ENCODE results near the gene SIPA1L3. TPM values are rescaled to one million over a fixed set of nuclear protein-coding genes. Genes with fewer than 3 reads are reported as not detected.

The SIPA1L3 gene
- total and polyA plus RNA-seq, 8 donors: 2.9 to 211 (median 24.3) TPM

GRCh38 chr19:37941782-37942515, 34.9 kb downstream of the SIPA1L3 start:
- intact Hi-C loops (cut with DNase I; ENCODE audit: low total_unique reads): no loop called here
- H3K9me3 ChIP-seq: no peaks in the 10 kb centered on the region
- H3K36me3 ChIP-seq: peaks cover 0 to 6% (median 0%) of the 10 kb centered on the region in 4 donors
- no peak for DNase-seq
- WGBS, 5 donors: 48 to 65% (median 57%) methylated on average over 10 to 12 of the region's 12 CpGs
- TF ChIP-seq POLR2A (IDR thresholded peaks at IDR 0.05) (no peak), POLR2AphosphoS5 (IDR thresholded peaks at IDR 0.05) (no peak), EP300 (IDR thresholded peaks at IDR 0.05) (no peak)
- TF ChIP-seq, protein P1, sequence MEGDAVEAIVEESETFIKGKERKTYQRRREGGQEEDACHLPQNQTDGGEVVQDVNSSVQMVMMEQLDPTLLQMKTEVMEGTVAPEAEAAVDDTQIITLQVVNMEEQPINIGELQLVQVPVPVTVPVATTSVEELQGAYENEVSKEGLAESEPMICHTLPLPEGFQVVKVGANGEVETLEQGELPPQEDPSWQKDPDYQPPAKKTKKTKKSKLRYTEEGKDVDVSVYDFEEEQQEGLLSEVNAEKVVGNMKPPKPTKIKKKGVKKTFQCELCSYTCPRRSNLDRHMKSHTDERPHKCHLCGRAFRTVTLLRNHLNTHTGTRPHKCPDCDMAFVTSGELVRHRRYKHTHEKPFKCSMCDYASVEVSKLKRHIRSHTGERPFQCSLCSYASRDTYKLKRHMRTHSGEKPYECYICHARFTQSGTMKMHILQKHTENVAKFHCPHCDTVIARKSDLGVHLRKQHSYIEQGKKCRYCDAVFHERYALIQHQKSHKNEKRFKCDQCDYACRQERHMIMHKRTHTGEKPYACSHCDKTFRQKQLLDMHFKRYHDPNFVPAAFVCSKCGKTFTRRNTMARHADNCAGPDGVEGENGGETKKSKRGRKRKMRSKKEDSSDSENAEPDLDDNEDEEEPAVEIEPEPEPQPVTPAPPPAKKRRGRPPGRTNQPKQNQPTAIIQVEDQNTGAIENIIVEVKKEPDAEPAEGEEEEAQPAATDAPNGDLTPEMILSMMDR (IDR thresholded peaks at IDR 0.05): no peak
- peaks cover 11 to 55% (median 24%) of the 10 kb centered on the region in 4 donors for H3K4me1 ChIP-seq
- H3K4me3 ChIP-seq: no peak overlapping the region
- no peaks in the 10 kb centered on the region for H3K27me3 ChIP-seq
- H3K27ac ChIP-seq: peak overlapping the region in 2 of 5 donors; percentile 20 to 21

GRCh38 chr19:37942516-37942902, 35.5 kb downstream of the SIPA1L3 start:
- Histone ChIP-seq H3K9me3 (no peaks in the 10 kb centered on the region), H3K4me3 (no peak overlapping the region), H3K27ac (no peak overlapping the region), H3K27me3 (no peaks in the 10 kb centered on the region), H3K36me3 (peaks cover 0 to 6% (median 0%) of the 10 kb centered on the region in 4 donors), H3K4me1 (peaks cover 7 to 55% (median 24%) of the 10 kb centered on the region in 4 donors)
- WGBS, 5 donors: 71 to 92% (median 89%) methylated on average over 6 of the region's 6 CpGs
- peak in 1 of 2 donors; percentile 2 for DNase-seq
- intact Hi-C loops (cut with DNase I; ENCODE audit: low total_unique reads): no loop called here
- no peak for TF ChIP-seq POLR2A (IDR thresholded peaks at IDR 0.05)
- TF ChIP-seq, protein P1 (IDR thresholded peaks at IDR 0.05): no peak
- no peak for TF ChIP-seq POLR2AphosphoS5 (IDR thresholded peaks at IDR 0.05)
- TF ChIP-seq EP300 (IDR thresholded peaks at IDR 0.05): no peak

GRCh38 chr19:37943480-37943879, 36.5 kb downstream of the SIPA1L3 start:
- peaks cover 0 to 6% (median 0%) of the 10 kb centered on the region in 4 donors for H3K36me3 ChIP-seq
- WGBS, 5 donors: 38 to 63% (median 51%) methylated on average over 5 of the region's 5 CpGs
- H3K27me3 ChIP-seq: no peaks in the 10 kb centered on the region
- H3K27ac ChIP-seq: peak overlapping the region in 3 of 5 donors; percentile 9 to 25 (median 17)
- peaks cover 7 to 58% (median 32%) of the 10 kb centered on the region in 4 donors for H3K4me1 ChIP-seq
- DNase-seq: peak; percentile 43 to 72
- no peak overlapping the region for H3K4me3 ChIP-seq
- TF ChIP-seq EP300 (IDR thresholded peaks at IDR 0.05) (no peak), POLR2AphosphoS5 (IDR thresholded peaks at IDR 0.05) (peak in 1 of 3 donors; percentile 34)
- TF ChIP-seq, protein P1 (IDR thresholded peaks at IDR 0.05): no peak
- intact Hi-C loops (cut with DNase I; ENCODE audit: low total_unique reads): no loop called here
- H3K9me3 ChIP-seq: no peaks in the 10 kb centered on the region

DNA sequence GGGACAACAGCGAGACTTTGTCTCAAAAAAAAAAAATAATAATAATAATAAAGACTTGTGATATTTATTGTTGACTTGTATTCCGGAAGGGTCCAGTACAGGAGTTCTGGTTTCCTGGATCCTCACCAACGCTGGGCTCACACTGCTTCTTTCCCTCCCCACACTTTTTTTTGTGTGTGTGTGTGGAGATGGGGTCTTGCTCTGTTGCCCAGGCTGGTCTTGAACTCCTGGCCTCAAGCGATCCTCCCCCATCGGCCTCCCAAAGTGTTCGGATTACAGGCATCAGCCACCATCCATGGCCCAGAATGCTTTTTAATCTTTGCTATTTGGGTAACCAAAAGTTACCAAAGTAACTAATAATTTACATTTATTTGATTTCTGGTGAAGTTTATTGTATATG, 39.1 kb downstream of the SIPA1L3 start:
- Histone ChIP-seq H3K27ac (no peak overlapping the region), H3K27me3 (no peaks in the 10 kb centered on the region), H3K4me1 (peaks cover 7 to 61% (median 33%) of the 10 kb centered on the region in 4 donors), H3K36me3 (no peaks in the 10 kb centered on the region), H3K4me3 (no peak overlapping the region), H3K9me3 (no peaks in the 10 kb centered on the region)
- intact Hi-C loops (cut with DNase I; ENCODE audit: low total_unique reads): no loop called here
- TF ChIP-seq EP300 (IDR thresholded peaks at IDR 0.05) (no peak), POLR2A (IDR thresholded peaks at IDR 0.05) (no peak), POLR2AphosphoS5 (IDR thresholded peaks at IDR 0.05) (no peak)
- TF ChIP-seq, protein P1 (IDR thresholded peaks at IDR 0.05): no peak
- 96 to 98% (median 98%) methylated on average over 6 of the region's 6 CpGs for WGBS, 5 donors
- peak in 1 of 2 donors; percentile 11 for DNase-seq
